Hepatocyte (in vitro differentiated cells): ENCODE measurements around the gene KLHL17.

Experiments used
- EZH2 ChIP-seq: fragments of 200-600 bp; sonication (generic); IDR thresholded peaks from 2 replicates; pipeline ENCODE4 v1.6.1; 2016; ENCODE audit warnings: antibody characterized with exemption, mild to moderate bottlenecking, borderline replicate concordance
- EZH2phosphoT487 ChIP-seq: fragments of 200-600 bp; sonication (generic); IDR thresholded peaks from one replicate; pipeline ENCODE4 v1.6.1; 2018; ENCODE audit warnings: antibody characterized with exemption, mild to moderate bottlenecking, low read depth, moderate library complexity; ENCODE audit not compliant: unreplicated experiment, severe bottlenecking
- TF ChIP-seq, protein P1 (sequence below): fragments of 200-600 bp; sonication (generic); IDR thresholded peaks from 2 replicates; pipeline ENCODE4 v1.5.1; 2016; ENCODE audit warnings: antibody characterized with exemption, mild to moderate bottlenecking; ENCODE audit not compliant: poor library complexity

DNA sequence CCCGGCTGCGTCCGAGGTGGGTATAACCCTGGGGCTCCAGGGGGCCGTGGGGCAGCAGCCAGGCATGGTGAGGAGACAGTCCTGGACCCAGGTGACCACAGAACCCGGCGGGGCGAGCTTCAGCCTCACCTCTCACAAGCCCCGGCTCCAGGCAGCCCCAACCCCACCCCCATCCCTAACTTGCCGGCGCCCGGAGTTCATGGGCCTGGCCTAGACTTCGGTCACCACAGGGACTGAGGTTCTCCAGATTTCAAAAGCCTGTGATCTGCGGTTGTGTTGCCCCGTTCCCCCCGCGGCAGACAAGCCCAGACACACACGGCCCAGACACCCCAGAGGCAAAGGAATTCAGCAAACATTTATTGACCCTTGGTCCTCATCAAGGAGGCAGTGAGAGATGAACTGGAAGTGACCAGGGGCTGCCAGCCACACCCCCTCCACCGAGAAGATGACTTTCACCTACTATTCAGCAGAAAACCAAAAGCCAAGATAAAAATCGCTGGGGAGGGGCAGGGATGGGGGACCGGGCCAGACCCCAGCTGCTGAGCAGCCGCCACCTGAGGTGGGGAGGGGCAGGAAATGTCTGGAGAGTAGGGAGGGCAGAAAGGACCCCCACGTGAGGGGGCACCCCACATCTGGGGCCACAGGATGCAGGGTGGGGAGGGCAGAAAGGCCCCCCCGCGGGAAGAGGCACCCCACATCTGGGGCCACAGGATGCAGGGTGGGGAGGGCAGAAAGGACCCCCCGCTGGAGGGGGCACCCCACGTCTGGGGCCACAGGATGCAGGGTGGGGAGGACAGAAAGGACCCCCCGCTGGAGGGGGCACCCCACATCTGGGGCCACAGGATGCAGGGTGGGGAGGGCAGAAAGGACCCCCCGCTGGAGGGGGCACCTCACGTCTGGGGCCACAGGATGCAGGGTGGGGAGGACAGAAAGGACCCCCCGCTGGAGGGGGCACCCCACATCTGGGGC is 35.6 kb downstream of the KLHL17 start:
- TF ChIP-seq EZH2: no peak
- TF ChIP-seq, protein P1, sequence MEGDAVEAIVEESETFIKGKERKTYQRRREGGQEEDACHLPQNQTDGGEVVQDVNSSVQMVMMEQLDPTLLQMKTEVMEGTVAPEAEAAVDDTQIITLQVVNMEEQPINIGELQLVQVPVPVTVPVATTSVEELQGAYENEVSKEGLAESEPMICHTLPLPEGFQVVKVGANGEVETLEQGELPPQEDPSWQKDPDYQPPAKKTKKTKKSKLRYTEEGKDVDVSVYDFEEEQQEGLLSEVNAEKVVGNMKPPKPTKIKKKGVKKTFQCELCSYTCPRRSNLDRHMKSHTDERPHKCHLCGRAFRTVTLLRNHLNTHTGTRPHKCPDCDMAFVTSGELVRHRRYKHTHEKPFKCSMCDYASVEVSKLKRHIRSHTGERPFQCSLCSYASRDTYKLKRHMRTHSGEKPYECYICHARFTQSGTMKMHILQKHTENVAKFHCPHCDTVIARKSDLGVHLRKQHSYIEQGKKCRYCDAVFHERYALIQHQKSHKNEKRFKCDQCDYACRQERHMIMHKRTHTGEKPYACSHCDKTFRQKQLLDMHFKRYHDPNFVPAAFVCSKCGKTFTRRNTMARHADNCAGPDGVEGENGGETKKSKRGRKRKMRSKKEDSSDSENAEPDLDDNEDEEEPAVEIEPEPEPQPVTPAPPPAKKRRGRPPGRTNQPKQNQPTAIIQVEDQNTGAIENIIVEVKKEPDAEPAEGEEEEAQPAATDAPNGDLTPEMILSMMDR: no peak
- no peak for TF ChIP-seq EZH2phosphoT487
